CD4-positive, alpha-beta T cell treated with Interleukin-21 for 1 hour (primary cell): ENCODE measurements around the gene PLA2G1B.
"Not testable (repeated sequence)": the region's sequence is repeated elsewhere in the genome, so short reads cannot be mapped to it uniquely, and the experiment has no call there.

Experiments used
- DNase-seq: peaks from one replicate; pipeline ENCODE4 v3.0.0-alpha.2; 2020

PLA2G1B gene

GRCh38 chr12:120358412-120359100, 31.0 kb upstream of the PLA2G1B start:
- no peak for DNase-seq

- no peak for DNase-seq
Observed at GRCh38 chr12:120357104-120357503, 29.5 kb upstream of the PLA2G1B start.

GRCh38 chr12:120356567-120357030, 29.0 kb upstream of the PLA2G1B start:
- DNase-seq: peak; percentile 68

GRCh38 chr12:120353556-120354317, 26.2 kb upstream of the PLA2G1B start:
- no peak for DNase-seq

GRCh38 chr12:120353136-120353535, 25.6 kb upstream of the PLA2G1B start:
- no peak for DNase-seq

- no peak for DNase-seq
Observed at GRCh38 chr12:120352117-120352516, 24.5 kb upstream of the PLA2G1B start.

GRCh38 chr12:120350576-120351350, 23.2 kb upstream of the PLA2G1B start:
- no peak for DNase-seq

- no peak for DNase-seq
Observed at GRCh38 chr12:120347766-120348165, 20.2 kb upstream of the PLA2G1B start.

GRCh38 chr12:120346681-120347080, 19.1 kb upstream of the PLA2G1B start:
- no peak for DNase-seq

- DNase-seq: no peak
Observed at GRCh38 chr12:120346031-120346430, 18.5 kb upstream of the PLA2G1B start.

GRCh38 chr12:120343692-120344091, 16.1 kb upstream of the PLA2G1B start:
- no peak for DNase-seq

- DNase-seq: no peak
Observed at GRCh38 chr12:120343039-120343537, 15.5 kb upstream of the PLA2G1B start.

GRCh38 chr12:120342175-120343038, 14.8 kb upstream of the PLA2G1B start:
- DNase-seq: no peak

- DNase-seq: no peak
Observed at GRCh38 chr12:120339256-120339655, 11.7 kb upstream of the PLA2G1B start.

- no peak for DNase-seq
Observed at GRCh38 chr12:120337730-120338129, 10.2 kb upstream of the PLA2G1B start.

GRCh38 chr12:120336392-120336791, 8.8 kb upstream of the PLA2G1B start:
- DNase-seq: not testable (repeated sequence)

- DNase-seq: peak; percentile 28
Observed at GRCh38 chr12:120335447-120335846, 7.9 kb upstream of the PLA2G1B start.

GRCh38 chr12:120332523-120332922, 4.9 kb upstream of the PLA2G1B start:
- DNase-seq: no peak

- DNase-seq: no peak
Observed at GRCh38 chr12:120332041-120332440, 4.5 kb upstream of the PLA2G1B start.

- DNase-seq: no peak
Observed at GRCh38 chr12:120331390-120331789, 3.8 kb upstream of the PLA2G1B start.

- DNase-seq: no peak
Observed at GRCh38 chr12:120328228-120328627, 649 bp upstream of the PLA2G1B start.

- no peak for DNase-seq
Observed at GRCh38 chr12:120324841-120325417, 2.6 kb downstream of the PLA2G1B start.
